ENCODE results near the gene ZBTB4.

DNA sequence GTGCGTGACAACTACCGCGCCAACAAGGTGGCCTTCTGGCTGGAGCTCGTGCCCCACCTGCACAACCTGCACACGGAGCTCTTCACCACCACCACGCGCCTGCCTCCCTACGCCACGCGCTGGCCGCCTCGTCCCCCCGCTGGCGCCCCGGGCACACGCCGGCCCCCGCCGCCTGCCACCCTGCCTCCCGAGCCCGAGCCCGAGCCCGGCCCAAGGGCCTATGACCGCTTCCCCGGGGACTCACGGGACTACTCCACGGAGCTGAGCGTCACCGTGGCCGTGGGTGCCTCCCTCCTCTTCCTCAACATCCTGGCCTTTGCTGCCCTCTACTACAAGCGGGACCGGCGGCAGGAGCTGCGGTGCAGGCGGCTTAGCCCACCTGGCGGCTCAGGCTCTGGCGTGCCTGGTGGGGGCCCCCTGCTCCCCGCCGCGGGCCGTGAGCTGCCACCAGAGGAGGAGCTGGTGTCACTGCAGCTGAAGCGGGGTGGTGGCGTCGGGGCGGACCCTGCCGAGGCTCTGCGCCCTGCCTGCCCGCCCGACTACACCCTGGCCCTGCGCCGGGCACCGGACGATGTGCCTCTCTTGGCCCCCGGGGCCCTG is 62.3 kb downstream of the ZBTB4 start:
- TF ChIP-seq, protein P1, sequence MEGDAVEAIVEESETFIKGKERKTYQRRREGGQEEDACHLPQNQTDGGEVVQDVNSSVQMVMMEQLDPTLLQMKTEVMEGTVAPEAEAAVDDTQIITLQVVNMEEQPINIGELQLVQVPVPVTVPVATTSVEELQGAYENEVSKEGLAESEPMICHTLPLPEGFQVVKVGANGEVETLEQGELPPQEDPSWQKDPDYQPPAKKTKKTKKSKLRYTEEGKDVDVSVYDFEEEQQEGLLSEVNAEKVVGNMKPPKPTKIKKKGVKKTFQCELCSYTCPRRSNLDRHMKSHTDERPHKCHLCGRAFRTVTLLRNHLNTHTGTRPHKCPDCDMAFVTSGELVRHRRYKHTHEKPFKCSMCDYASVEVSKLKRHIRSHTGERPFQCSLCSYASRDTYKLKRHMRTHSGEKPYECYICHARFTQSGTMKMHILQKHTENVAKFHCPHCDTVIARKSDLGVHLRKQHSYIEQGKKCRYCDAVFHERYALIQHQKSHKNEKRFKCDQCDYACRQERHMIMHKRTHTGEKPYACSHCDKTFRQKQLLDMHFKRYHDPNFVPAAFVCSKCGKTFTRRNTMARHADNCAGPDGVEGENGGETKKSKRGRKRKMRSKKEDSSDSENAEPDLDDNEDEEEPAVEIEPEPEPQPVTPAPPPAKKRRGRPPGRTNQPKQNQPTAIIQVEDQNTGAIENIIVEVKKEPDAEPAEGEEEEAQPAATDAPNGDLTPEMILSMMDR (IDR thresholded peaks at IDR 0.05; ENCODE audit: insufficient read depth, low read length, poor library complexity, severe bottlenecking) = no peak
- TF ChIP-seq EZH2phosphoT487 (conservative IDR thresholded peaks at IDR 0.05; ENCODE audit: low read length) = no peak

Measured in SU-DHL-6 (cell line).